G401.6 (cell line): ENCODE results near the gene UVRAG.

ENCODE experiments used
- FAIRE-seq: peaks from 2 replicates; lab custom pipeline; 2012; peaks lifted over from hg19 to GRCh38; lab: Jason Lieb, UNC

The UVRAG gene

GRCh38 chr11:76152741-76153570 is 337.9 kb downstream of the UVRAG start:
- no peak for FAIRE-seq

- FAIRE-seq: no peak
Measured at GRCh38 chr11:76153571-76153923, 338.5 kb downstream of the UVRAG start.

DNA sequence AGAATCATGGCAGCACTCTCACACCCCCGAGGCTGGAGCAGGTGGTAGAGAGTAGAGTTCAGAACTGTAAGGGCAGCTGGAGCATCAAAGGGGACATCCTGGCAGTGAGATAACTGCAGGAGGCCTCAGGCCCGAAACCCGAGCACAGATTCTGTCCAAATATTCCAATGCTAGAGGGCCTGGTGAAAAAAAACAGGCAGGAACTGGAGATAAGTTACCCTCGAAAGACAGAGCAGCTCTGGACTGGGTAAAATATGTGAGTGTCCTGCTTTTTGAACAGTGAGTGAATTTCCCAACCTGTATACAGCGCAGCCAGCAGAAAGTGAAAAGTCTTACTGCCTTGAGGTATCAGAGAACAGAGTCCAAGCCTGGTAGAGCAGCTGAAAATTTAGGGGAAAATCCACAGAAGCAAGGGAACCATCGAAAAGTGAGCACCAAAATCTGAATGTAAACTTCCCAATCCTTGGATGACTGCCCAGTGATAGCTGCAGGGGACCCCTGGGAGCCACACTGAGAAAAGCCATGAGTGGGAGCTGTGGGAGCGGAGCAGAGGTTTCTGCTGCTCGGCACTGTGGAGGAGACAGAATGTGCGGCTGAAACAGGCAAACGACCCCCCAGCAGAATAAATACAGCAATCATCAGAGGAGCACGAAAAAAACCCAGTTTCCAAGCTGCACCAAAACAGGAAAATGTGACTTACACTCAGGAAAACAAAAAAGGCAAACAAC is 340.7 kb downstream of the UVRAG start:
- no peak for FAIRE-seq

DNA sequence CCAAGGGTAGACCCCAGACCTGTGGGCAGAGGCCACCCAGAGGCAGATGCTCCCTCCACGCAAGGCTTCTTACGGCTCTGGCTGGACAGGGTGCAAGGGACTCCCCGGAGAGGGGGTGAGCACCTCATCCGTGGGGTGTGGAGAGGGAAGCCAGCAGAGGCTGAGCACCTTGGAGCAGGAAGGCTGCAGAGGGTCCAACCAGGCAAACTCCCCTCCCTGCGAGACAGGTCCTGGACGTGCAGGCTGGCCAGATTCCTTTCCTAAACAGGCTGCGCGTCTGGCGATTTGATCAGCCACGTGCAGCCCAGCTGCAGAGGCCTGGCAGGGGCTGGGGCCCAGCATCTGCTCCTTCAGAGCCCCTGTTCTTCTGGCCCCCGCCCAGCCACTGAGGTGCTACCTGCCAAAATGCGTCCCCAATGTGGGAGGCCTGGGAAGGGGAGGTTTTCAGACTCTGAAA is 342.0 kb downstream of the UVRAG start:
- no peak for FAIRE-seq

GRCh38 chr11:76157891-76158290 is 342.9 kb downstream of the UVRAG start:
- no peak for FAIRE-seq

- no peak for FAIRE-seq
Measured at GRCh38 chr11:76158394-76159302, 343.6 kb downstream of the UVRAG start.

GRCh38 chr11:76159303-76159937 is 344.4 kb downstream of the UVRAG start:
- no peak for FAIRE-seq

GRCh38 chr11:76159983-76160661 is 345.1 kb downstream of the UVRAG start:
- no peak for FAIRE-seq

DNA sequence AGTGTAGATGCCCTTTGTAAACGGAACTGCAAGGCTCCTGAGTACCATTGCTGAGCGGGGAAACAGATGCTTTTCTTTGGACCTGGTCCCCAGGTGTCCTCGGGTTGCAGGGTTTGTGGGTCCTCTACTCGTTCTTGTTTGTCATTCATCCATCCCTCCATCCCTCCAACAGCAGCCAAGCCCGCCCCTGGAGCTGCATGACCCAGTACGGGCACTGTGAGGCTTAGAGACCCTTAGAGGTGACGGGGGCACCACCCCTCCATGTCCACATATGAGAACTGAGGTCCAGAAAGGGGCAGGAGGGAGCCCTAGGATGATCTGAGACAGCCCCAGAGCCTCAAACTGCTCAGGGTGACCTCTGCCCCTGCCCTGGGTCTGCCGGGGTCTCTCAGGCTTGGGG is 345.8 kb downstream of the UVRAG start:
- FAIRE-seq: no peak

GRCh38 chr11:76161261-76161961 is 346.4 kb downstream of the UVRAG start:
- no peak for FAIRE-seq

- no peak for FAIRE-seq
Measured at GRCh38 chr11:76162336-76163288, 347.6 kb downstream of the UVRAG start.

DNA sequence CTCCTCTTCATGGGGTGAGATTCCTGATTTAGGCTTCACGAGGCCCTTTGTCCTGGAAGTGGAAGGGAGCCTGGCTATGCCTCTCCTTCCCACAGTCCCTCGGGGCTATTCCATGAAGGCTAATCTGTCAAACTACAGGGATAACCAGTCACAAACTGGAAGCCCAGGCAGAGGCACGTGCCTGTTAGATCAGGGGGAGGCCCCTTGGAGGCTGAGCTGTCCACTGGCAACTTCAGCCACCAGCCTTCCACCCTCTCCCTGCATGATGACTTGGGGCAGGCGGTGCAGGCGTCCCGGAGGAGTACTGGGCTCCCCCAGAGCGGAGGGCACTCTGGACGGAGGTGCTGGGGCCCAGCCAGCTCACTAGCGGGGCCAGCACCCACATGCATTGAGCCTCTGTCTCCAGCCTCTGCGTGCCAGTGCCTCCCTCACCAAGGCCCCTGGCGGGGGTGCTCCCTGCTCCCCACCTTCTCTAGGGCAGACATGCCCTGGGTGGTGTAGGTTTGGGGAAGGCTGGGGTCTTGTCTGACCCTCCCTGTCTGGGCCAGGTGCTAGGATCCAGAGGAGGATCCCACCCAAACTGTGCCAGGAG is 348.4 kb downstream of the UVRAG start:
- FAIRE-seq: no peak

DNA sequence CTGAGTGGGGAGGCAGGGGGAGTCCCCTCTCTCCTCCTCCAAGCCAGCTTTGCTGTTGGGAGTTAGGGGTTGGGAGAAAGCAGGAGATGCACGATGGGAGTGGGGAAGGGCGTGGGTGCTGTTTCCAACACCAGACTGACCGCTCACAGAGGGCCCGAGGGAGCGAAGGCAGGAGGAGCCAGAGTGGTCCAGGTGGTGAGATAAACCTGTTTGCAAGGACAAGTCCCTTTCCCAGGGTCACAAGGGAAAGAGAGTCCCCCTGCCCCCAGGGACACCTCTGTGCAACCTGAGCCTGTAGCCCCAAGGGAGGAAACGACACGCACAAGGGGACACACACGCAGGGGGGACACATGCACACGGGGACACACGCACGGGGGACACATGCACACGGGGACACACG is 349.1 kb downstream of the UVRAG start:
- no peak for FAIRE-seq

DNA sequence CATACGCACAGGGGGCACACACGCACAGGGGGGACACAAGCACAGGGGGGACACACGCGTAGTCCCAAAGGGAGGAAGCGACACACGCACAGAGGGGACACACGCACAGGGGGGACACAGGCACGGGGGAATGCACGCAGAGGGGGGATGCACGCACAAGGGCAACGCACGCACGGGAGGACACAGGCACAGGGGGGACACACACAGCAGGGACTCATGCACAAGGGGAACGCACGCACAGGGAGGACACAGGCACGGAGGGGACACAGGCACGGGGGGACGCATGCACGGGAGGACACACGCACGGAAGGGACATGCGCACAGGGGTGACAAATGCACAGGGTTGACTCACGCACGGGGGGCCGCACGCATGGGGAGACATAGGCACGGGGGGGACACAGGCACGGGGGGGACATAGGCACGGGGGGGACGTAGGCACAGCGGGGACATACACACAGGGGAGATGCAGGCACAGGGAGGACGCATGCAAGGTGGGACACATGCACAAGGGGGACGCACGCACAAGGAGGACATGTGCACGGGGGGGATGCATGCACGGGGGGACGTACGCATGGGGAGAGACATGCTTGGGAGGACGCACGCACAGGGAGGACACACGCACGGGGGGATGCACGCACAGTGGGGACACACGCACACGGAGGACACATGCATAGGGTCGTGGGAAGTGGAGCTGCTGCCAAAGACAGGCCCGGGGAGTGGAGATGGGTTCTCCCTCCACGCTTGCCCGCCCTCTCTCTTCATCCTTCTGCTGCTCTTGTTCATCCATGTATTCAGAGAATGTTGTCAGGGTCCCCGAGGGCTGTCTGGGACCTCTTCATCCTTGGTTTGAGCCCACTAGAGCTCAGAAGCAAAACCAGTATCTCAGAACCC is 350.1 kb downstream of the UVRAG start:
- FAIRE-seq: no peak

DNA sequence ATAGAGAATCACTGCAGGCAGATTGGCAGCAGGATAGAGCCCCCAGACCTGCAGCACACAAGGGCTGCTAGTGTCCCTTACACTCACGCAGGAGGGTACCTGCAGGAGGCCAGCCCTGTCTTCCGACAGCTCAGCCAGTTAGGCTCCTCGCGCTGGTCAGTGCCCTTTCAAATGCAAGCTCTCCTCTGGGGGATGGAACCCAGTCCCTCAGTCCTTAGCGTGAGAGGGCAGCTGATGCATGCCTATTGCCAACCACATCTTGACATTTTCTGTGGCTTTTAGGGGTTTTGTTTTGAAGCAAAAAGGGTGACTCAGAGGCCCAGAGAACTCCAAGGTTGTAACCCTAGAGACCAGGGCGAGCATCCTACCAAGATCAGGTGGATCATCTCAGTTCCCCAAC is 351.3 kb downstream of the UVRAG start:
- FAIRE-seq: no peak

GRCh38 chr11:76167590-76167989 is 352.6 kb downstream of the UVRAG start:
- no peak for FAIRE-seq

DNA sequence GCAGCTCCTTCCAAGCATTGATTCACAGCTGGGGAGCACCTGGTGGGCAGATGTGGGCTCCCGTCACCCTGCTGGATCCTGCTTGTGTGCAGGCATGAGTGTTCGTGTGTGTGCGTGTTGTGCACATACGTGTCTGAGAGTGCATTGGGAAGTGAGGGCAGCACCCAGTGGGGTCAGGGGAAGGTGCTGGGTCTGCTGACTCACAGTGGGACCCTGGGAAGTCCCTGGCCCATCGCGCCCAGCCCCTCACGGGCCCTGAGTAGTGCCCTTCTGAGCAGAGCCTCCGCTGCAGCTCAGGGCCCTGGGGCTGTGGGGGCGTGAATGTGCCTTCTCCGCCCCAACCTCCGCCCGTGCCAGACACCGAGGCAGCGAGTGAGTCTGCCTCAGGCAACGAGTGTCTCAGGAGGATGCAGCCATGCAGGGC is 354.5 kb downstream of the UVRAG start:
- FAIRE-seq: no peak

DNA sequence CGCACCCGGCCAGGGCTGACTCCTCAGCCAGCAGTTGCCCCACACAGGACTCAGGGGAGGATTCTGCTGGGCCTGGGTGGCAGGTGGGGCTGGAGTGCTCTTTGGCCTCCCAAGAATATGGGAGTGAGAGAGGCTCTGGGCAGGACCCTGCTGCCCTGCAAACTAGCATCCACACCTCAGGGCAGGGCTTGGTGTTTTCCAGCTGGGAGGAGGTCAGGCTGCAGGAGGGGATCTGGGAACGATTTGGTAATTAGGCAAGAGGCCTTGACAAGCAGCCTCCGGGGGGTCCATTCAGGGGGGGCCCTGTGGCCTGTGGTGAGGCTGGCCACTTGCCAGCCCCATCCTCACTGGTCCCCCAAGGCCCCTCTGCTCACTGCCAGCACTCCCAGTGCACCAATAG is 355.5 kb downstream of the UVRAG start:
- no peak for FAIRE-seq
